Endodermal cell (in vitro differentiated cells): ENCODE results near the gene LMO1. TPM values are rescaled to one million over a fixed set of nuclear protein-coding genes. Genes with fewer than 3 reads are reported as not detected.

Experiments used
- DNase-seq: peaks from one replicate; pipeline ENCODE4 v3.0.0-alpha.2; 2017
- H3K27ac ChIP-seq: 2 replicates; pipeline ENCODE4 v1.5.1; 2013; ENCODE audit warnings: mild to moderate bottlenecking, low read depth, low read length, moderate library complexity
- H3K27me3 ChIP-seq: 2 replicates; pipeline ENCODE4 v1.6.1; 2013; ENCODE audit warnings: mild to moderate bottlenecking, low read length, moderate library complexity; ENCODE audit not compliant: insufficient read depth, control insufficient read depth, poor library complexity, severe bottlenecking
- H3K36me3 ChIP-seq: 2 replicates; pipeline ENCODE4 v1.7.0; 2013; ENCODE audit warnings: mild to moderate bottlenecking, low read length, moderate library complexity; ENCODE audit not compliant: control insufficient read depth, insufficient read depth
- H3K4me1 ChIP-seq: one replicate; pipeline ENCODE4 v1.7.0; 2013; ENCODE audit warnings: low read length; ENCODE audit not compliant: control insufficient read depth, insufficient read depth
- H3K4me3 ChIP-seq: 2 replicates; pipeline ENCODE4 v1.5.1; 2013; ENCODE audit warnings: mild to moderate bottlenecking, low read length, moderate library complexity
- H3K9ac ChIP-seq: 2 replicates; pipeline ENCODE4 v1.6.1; 2013; ENCODE audit warnings: mild to moderate bottlenecking, low read length, moderate library complexity; ENCODE audit not compliant: poor library complexity, severe bottlenecking; ENCODE audit errors: extremely low read depth
- H3K9me3 ChIP-seq: 2 replicates; pipeline ENCODE4 v1.6.1; 2013; ENCODE audit warnings: mild to moderate bottlenecking, low read length, moderate library complexity; ENCODE audit not compliant: control insufficient read depth
- H3K27ac Mint-ChIP-seq: 2 replicates; pipeline ENCODE4 v1.8.0; 2020; ENCODE audit warnings: mixed read lengths
- H3K27me3 Mint-ChIP-seq: 2 replicates; pipeline ENCODE4 v1.8.0; 2021; ENCODE audit warnings: mild to moderate bottlenecking, mixed read lengths; ENCODE audit not compliant: insufficient read depth
- H3K36me3 Mint-ChIP-seq: 2 replicates; pipeline ENCODE4 v1.8.0; 2020; ENCODE audit warnings: low read depth, mixed read lengths
- H3K4me1 Mint-ChIP-seq: 2 replicates; pipeline ENCODE4 v1.8.0; 2020; ENCODE audit warnings: mixed read lengths
- H3K4me3 Mint-ChIP-seq: 2 replicates; pipeline ENCODE4 v1.8.0; 2020; ENCODE audit warnings: mild to moderate bottlenecking, moderate library complexity, mixed read lengths
- H3K9me3 Mint-ChIP-seq: 2 replicates; pipeline ENCODE4 v1.8.0; 2020; ENCODE audit warnings: mild to moderate bottlenecking, mixed read lengths
- WGBS, 2 experiments: methylation state at CpG; one replicate each; pipeline versions ENCODE4 v1.1.5 to v1.1.7; 2013; ENCODE audit warnings: missing lambda C conversion rate in 2 of 2, mixed read lengths in 1 of 2; ENCODE audit not compliant: insufficient coverage in 1 of 2, insufficient read length in 1 of 2; 5-methylcytosine and 5-hydroxymethylcytosine counted together
- total RNA-seq, 2 donors: library from RNA; stranded (reverse); fragmentation: NEBNext Ultra II Directional in 1 of 2; extraction: Animal tissue kit (Norgen Biotek cat#: 25700) in 1 of 2; gene quantifications; 2 replicates in 1 of 2; 3 replicates in 1 of 2; pipeline ENCODE4 v1.2.1, GENCODE V29; 2021
- TF ChIP-seq, protein P1 (sequence below): fragments of 200-600 bp; sonication (generic); conservative IDR thresholded peaks from 2 replicates; pipeline ENCODE4 v1.5.0; 2021; ENCODE audit warnings: antibody characterized with exemption, mild to moderate bottlenecking

Gene LMO1
- total RNA-seq, 2 donors from 2014 or later, result 0.46 TPM; not detected in 1

DNA sequence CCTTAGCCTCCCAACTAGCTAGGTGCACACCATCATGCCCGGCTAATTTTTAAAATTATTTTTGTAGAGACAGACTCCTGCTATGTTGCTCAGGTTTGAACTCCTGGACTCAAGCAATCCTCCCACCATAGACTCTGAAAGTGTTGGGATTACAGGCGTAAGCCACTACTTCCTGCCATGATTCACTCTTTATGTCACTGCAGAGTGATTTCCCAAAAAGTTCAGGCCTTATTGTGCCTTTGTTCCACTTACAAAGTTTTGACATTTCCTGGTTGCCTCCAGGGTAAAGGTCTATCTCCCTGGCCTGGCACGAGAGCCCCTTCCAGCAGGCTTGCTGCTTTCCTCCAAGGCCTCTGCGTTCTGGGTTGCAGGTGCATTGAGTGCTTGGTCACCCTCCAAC lies 50.3 kb downstream of the LMO1 start:
- H3K4me1 ChIP-seq, result no peaks in the 10 kb centered on the region
- no peak overlapping the region for H3K4me3 ChIP-seq
- Mint-ChIP-seq H3K9me3 (no peaks in the 10 kb centered on the region), H3K27me3 (peaks cover 7% of the 10 kb centered on the region), H3K4me1 (no peaks in the 10 kb centered on the region), H3K27ac (no peak overlapping the region), H3K4me3 (no peak overlapping the region), H3K36me3 (no peaks in the 10 kb centered on the region)
- no peak for DNase-seq
- no peaks in the 10 kb centered on the region for H3K9me3 ChIP-seq
- no peak overlapping the region for H3K9ac ChIP-seq
- TF ChIP-seq, protein P1, sequence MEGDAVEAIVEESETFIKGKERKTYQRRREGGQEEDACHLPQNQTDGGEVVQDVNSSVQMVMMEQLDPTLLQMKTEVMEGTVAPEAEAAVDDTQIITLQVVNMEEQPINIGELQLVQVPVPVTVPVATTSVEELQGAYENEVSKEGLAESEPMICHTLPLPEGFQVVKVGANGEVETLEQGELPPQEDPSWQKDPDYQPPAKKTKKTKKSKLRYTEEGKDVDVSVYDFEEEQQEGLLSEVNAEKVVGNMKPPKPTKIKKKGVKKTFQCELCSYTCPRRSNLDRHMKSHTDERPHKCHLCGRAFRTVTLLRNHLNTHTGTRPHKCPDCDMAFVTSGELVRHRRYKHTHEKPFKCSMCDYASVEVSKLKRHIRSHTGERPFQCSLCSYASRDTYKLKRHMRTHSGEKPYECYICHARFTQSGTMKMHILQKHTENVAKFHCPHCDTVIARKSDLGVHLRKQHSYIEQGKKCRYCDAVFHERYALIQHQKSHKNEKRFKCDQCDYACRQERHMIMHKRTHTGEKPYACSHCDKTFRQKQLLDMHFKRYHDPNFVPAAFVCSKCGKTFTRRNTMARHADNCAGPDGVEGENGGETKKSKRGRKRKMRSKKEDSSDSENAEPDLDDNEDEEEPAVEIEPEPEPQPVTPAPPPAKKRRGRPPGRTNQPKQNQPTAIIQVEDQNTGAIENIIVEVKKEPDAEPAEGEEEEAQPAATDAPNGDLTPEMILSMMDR, result no peak
- 85 to 90% methylated on average over 4 of the region's 4 CpGs for WGBS, 2 experiments
- no peaks in the 10 kb centered on the region for H3K36me3 ChIP-seq
- no peak overlapping the region for H3K27ac ChIP-seq
- H3K27me3 ChIP-seq, result no peaks in the 10 kb centered on the region

DNA sequence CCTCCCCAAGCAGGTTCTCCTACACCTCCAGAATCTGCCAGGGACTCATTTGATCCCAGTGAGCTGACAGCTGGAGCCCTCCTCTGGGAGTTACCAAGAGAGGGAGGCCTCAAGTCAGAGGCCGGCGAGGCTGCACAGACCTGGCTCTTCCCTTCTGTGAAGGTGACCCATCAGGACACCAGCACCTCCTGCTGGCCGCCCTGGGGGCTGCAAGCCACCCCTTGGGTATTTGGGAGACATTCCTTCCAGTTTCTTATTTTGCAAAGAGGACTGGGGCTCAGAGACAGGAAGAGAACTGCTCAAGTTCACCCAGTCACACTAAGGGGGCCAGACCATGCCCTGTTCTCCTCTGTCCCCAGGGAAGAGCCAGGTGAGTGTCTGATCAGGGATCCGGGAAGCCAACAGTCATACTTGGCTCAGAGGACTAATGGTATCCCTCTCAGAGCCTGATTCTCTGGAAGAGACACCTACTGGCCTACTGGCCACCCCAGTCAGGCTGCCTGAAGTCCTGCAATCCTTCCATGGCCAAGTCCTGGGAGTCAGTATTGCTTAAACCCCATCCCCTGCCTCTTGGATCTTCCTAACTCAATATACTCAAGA lies 54.4 kb downstream of the LMO1 start:
- Histone ChIP-seq H3K9ac (no peak overlapping the region), H3K36me3 (no peaks in the 10 kb centered on the region), H3K9me3 (no peaks in the 10 kb centered on the region), H3K27me3 (no peaks in the 10 kb centered on the region), H3K27ac (no peak overlapping the region), H3K4me3 (no peak overlapping the region), H3K4me1 (no peaks in the 10 kb centered on the region)
- 79 to 100% methylated on average over 1 to 4 of the region's 4 CpGs for WGBS, 2 experiments
- peaks cover 3% of the 10 kb centered on the region for H3K27me3 Mint-ChIP-seq
- no peaks in the 10 kb centered on the region for H3K4me1 Mint-ChIP-seq
- no peak overlapping the region for H3K4me3 Mint-ChIP-seq
- no peak overlapping the region for H3K27ac Mint-ChIP-seq
- TF ChIP-seq, protein P1, result peak; percentile 88
- H3K9me3 Mint-ChIP-seq, result no peaks in the 10 kb centered on the region
- DNase-seq, result peak; percentile 92
- H3K36me3 Mint-ChIP-seq, result no peaks in the 10 kb centered on the region

DNA sequence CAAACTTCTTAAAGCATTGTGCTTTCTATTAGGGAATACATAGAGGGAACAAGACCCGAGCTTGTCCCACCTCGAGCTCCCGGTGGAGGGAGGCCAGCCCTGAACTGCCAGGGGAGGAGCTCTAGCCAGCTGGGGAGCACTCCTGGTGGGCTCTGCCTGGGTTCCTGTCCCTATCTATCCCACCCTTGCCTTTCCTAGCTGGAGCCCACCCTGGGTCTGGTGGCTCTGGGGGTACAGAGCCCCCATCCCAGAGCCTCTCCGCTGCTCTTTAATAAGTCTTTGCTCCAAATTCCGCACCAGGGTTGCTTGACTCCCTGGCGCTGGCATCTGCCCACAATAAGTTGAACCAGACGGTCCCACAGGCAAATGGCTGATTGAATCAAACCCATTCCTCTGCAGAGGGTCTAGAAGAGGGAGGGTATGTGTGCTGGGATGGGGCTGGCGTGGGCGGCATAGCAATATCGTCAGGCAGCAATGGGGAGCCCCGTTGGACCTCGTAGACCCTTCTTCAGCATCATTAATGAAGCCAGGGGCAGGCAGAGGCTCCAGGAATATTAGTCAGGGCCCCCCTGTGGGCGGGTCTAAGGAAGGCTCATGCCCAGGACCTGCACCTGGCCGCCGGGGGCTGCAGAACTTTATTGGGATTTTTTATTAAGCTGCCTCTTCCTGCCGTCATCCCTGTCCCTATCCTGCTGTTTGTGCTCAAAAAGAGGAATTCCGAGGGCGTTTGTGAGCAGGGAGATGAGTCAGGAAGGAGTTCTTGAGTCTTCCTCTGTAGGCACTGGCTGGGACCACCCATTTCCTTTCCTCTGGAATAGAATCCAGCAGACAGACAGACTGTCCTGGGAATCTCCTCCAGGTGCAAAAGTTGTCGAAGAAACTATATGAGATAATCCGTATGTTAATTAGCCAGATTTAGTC lies 56.3 kb downstream of the LMO1 start:
- TF ChIP-seq, protein P1, result no peak
- no peak overlapping the region for H3K4me3 ChIP-seq
- Mint-ChIP-seq H3K27ac (peak overlapping the region; percentile 26), H3K27me3 (peaks cover 1% of the 10 kb centered on the region), H3K36me3 (no peaks in the 10 kb centered on the region), H3K4me3 (no peak overlapping the region), H3K9me3 (no peaks in the 10 kb centered on the region), H3K4me1 (no peaks in the 10 kb centered on the region)
- H3K9ac ChIP-seq, result no peak overlapping the region
- 61 to 73% methylated on average over 14 to 20 of the region's 20 CpGs for WGBS, 2 experiments
- peaks cover 3% of the 10 kb centered on the region for H3K4me1 ChIP-seq
- H3K36me3 ChIP-seq, result no peaks in the 10 kb centered on the region
- H3K27ac ChIP-seq, result peak overlapping the region; percentile 3
- no peaks in the 10 kb centered on the region for H3K9me3 ChIP-seq
- DNase-seq, result peak; percentile 57
- no peaks in the 10 kb centered on the region for H3K27me3 ChIP-seq
